Neural cell (in vitro differentiated cells): Measurements from ENCODE around the gene ANGPT4. TPM values are rescaled to one million over a fixed set of nuclear protein-coding genes. Genes with fewer than 3 reads are reported as not detected.

Source experiments
- H2AFZ ChIP-seq: fragments of 200-600, 300-800 bp; sonication (generic), shearing (Covaris generic); 2 replicates; pipeline ENCODE4 v1.6.0; 2014; ENCODE audit warnings: low read depth, mild to moderate bottlenecking, antibody characterized with exemption, low read length, moderate library complexity
- H3F3A ChIP-seq: fragments of 200-600 bp; shearing (Covaris generic); 2 replicates; pipeline ENCODE4 v1.6.1; 2016; ENCODE audit warnings: mild to moderate bottlenecking, moderate library complexity, mixed read lengths, antibody characterized with exemption, low read length; ENCODE audit not compliant: insufficient read depth, poor library complexity, severe bottlenecking
- H3K27ac ChIP-seq: fragments of 200-600, 300-800 bp; sonication (generic), shearing (Covaris generic); 2 replicates; pipeline ENCODE4 v1.5.1; 2014; ENCODE audit warnings: mild to moderate bottlenecking, low read length, moderate library complexity
- H3K27me3 ChIP-seq: fragments of 300-800, 200-600 bp; sonication (generic), shearing (Covaris generic); 2 replicates; pipeline ENCODE4 v1.6.0; 2014; ENCODE audit warnings: mild to moderate bottlenecking, low read depth, low read length, moderate library complexity; ENCODE audit not compliant: insufficient read depth
- H3K36me3 ChIP-seq: fragments of 300-800, 200-600 bp; sonication (generic), shearing (Covaris generic); 2 replicates; pipeline ENCODE4 v1.5.1; 2014; ENCODE audit warnings: mild to moderate bottlenecking, antibody characterized with exemption, low read length, moderate library complexity; ENCODE audit not compliant: insufficient read depth
- H3K4me2 ChIP-seq: fragments of 300-800, 200-600 bp; sonication (generic), shearing (Covaris generic); 2 replicates; pipeline ENCODE4 v1.6.0; 2014; ENCODE audit warnings: mild to moderate bottlenecking, low read length
- H3K4me3 ChIP-seq: fragments of 300-800, 200-600 bp; sonication (generic), shearing (Covaris generic); 2 replicates; pipeline ENCODE4 v1.5.1; 2014; ENCODE audit warnings: mild to moderate bottlenecking, low read length, moderate library complexity
- H3K79me2 ChIP-seq: fragments of 200-600 bp; shearing (Covaris generic); replicated peaks from 2 replicates; pipeline ENCODE4 v1.6.0; 2014; ENCODE audit warnings: mild to moderate bottlenecking, low read length, moderate library complexity; ENCODE audit not compliant: insufficient read depth
- H3K9ac ChIP-seq: fragments of 300-800, 200-600 bp; sonication (generic), shearing (Covaris generic); 2 replicates; pipeline ENCODE4 v1.6.1; 2016; ENCODE audit warnings: mild to moderate bottlenecking, low read length, mixed read lengths
- H3K9me2 ChIP-seq: fragments of 200-600 bp; shearing (Covaris generic); 2 replicates; pipeline ENCODE4 v1.6.1; 2016; ENCODE audit warnings: mild to moderate bottlenecking, low read length, mixed read lengths; ENCODE audit not compliant: insufficient read depth
- H3K9me3 ChIP-seq: fragments of 200-600, 300-800 bp; sonication (generic), shearing (Covaris generic); 2 replicates; pipeline ENCODE4 v1.6.1; 2016; ENCODE audit warnings: mild to moderate bottlenecking, mixed run types, low read length, moderate library complexity, mixed read lengths
- H4K20me1 ChIP-seq: fragments of 200-600 bp; shearing (Covaris generic); 2 replicates; pipeline ENCODE4 v1.6.1; 2016; ENCODE audit warnings: mild to moderate bottlenecking, mixed run types; ENCODE audit not compliant: insufficient read depth
- EP300 ChIP-seq: fragments of 450-650 bp; conservative IDR thresholded peaks from 2 replicates; pipeline ENCODE4 v1.6.1; 2014; ENCODE audit warnings: antibody characterized with exemption, mild to moderate bottlenecking, moderate library complexity; ENCODE audit not compliant: poor library complexity, severe bottlenecking
- EZH2 ChIP-seq: fragments of 200-600, 300-800 bp; shearing (Covaris generic), sonication (generic); IDR thresholded peaks from 2 replicates; pipeline ENCODE4 v1.6.1; 2014; ENCODE audit warnings: antibody characterized with exemption, low read length, borderline replicate concordance, mild to moderate bottlenecking; ENCODE audit not compliant: insufficient read depth, poor library complexity, severe bottlenecking
- MXI1 ChIP-seq: fragments of 450-650 bp; conservative IDR thresholded peaks from 2 replicates; pipeline ENCODE4 v1.6.1; 2014; ENCODE audit warnings: antibody characterized with exemption, mild to moderate bottlenecking; ENCODE audit not compliant: poor library complexity, severe bottlenecking
- POLR2AphosphoS5 ChIP-seq: IDR thresholded peaks from 2 replicates; pipeline ENCODE4 v1.6.1; 2012
- RAD21 ChIP-seq: fragments of 450-650 bp; conservative IDR thresholded peaks from 2 replicates; pipeline ENCODE4 v1.6.1; 2014; ENCODE audit warnings: antibody characterized with exemption, mild to moderate bottlenecking, moderate library complexity
- SMC3 ChIP-seq: fragments of 450-650 bp; conservative IDR thresholded peaks from 2 replicates; pipeline ENCODE4 v1.6.1; 2014; ENCODE audit warnings: antibody characterized with exemption, mild to moderate bottlenecking, moderate library complexity; ENCODE audit not compliant: poor library complexity
- TAF1 ChIP-seq: IDR thresholded peaks from 2 replicates; pipeline ENCODE4 v1.6.1; 2012; ENCODE audit warnings: low read depth
- polyA plus RNA-seq: library from polyadenylated mRNA; depleted of rRNA; stranded (reverse); fragments of >200 nt; gene quantifications from 2 replicates; pipeline ENCODE4 v1.2.3, GENCODE V29; 2014
- TF ChIP-seq, protein P1 (sequence below): IDR thresholded peaks from 2 replicates; pipeline ENCODE4 v1.6.1; 2012; ENCODE audit warnings: borderline replicate concordance
- TF ChIP-seq, protein P2 (sequence below): fragments of 450-650 bp; IDR thresholded peaks from 2 replicates; pipeline ENCODE4 v1.5.1; 2014; ENCODE audit warnings: antibody characterized with exemption, mild to moderate bottlenecking, moderate library complexity; ENCODE audit not compliant: poor library complexity, severe bottlenecking

Gene ANGPT4
- polyA plus RNA-seq, 1 donor from 2014 or later = not detected

DNA sequence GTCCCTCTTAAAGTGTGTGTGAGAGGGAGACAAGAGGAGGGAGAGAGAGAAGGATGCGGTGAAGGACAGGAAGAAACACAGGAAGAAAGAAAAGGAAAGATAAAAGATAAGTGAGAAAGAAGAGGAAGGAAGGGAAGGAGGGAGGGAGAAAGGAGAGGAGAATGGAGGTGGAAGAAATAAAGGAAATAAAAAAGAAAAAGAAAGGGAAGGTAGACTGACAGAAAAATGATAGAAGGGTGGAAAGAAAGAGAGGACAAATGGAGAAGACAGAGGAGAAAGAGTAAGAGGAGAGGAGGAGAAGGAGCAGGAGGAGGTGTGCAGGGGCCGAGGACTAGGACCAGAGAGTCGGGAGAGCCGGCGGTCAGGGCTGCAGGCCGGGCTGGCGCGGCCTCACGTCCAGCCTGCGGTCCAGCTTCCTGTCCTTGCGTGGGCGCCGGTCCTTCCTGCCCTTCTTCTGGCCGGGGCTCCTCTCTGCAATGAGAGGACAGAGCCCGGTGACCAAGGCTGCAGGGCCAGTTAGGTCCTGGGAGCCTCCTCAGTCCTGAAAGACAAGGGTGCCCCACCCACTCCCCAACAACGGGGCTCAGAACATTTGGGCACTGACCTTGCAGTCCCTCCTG lies 44.0 kb upstream of the ANGPT4 start:
- H4K20me1 ChIP-seq = no peaks in the 10 kb centered on the region
- H3K9me2 ChIP-seq = no peaks in the 10 kb centered on the region
- no peak overlapping the region for H3K9ac ChIP-seq
- no peaks in the 10 kb centered on the region for H3K36me3 ChIP-seq
- H3K27me3 ChIP-seq = no peaks in the 10 kb centered on the region
- TF ChIP-seq, protein P1, sequence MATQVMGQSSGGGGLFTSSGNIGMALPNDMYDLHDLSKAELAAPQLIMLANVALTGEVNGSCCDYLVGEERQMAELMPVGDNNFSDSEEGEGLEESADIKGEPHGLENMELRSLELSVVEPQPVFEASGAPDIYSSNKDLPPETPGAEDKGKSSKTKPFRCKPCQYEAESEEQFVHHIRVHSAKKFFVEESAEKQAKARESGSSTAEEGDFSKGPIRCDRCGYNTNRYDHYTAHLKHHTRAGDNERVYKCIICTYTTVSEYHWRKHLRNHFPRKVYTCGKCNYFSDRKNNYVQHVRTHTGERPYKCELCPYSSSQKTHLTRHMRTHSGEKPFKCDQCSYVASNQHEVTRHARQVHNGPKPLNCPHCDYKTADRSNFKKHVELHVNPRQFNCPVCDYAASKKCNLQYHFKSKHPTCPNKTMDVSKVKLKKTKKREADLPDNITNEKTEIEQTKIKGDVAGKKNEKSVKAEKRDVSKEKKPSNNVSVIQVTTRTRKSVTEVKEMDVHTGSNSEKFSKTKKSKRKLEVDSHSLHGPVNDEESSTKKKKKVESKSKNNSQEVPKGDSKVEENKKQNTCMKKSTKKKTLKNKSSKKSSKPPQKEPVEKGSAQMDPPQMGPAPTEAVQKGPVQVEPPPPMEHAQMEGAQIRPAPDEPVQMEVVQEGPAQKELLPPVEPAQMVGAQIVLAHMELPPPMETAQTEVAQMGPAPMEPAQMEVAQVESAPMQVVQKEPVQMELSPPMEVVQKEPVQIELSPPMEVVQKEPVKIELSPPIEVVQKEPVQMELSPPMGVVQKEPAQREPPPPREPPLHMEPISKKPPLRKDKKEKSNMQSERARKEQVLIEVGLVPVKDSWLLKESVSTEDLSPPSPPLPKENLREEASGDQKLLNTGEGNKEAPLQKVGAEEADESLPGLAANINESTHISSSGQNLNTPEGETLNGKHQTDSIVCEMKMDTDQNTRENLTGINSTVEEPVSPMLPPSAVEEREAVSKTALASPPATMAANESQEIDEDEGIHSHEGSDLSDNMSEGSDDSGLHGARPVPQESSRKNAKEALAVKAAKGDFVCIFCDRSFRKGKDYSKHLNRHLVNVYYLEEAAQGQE = no peak
- no peaks in the 10 kb centered on the region for H3F3A ChIP-seq
- no peak overlapping the region for H3K4me2 ChIP-seq
- H3K9me3 ChIP-seq = no peaks in the 10 kb centered on the region
- no peak overlapping the region for H3K27ac ChIP-seq
- no peaks in the 10 kb centered on the region for H3K79me2 ChIP-seq
- no peak overlapping the region for H3K4me3 ChIP-seq
- no peak overlapping the region for H2AFZ ChIP-seq

DNA sequence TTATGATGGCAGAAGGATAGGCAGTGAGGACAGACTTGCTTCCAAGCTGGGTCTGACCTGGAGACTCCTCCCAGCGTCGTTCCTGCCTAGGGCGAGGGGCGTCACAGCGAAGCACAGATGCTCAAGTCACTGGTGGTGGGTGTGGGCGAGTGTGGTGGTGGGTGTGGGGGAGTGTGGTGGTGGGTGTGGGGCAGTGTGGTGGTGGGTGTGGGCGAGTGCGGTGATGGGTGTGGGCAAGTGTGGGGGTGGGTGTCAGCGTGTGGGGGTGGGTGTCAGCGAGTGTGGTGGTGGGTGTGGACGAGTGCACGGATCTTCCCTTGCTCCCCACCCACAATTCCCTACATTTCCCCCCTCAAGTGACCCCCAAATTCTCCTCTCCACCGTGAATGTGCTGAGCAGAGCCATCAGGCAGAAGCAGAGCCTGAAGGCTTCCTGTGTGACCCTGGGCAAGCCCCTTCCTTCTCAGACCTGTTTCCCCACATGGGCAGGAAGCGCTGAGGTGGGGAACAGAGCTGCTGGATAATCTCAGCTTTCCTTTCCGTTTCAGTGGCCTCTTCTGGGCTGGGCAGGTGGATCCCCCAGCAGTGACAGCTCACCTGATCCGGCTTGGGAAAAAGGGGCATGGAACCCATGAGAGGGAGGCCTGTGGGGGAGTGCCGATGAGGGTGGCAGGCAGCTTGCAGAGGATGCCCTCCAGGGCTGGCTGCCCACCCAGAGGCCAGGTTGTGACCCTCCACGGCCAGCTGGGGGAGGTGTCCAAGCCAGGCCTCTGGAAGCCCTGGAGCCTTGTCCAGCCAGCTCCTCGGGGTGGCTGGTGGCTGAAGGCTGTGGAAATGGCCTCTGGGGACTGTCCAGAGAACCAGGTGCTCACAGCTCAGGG lies 43.0 kb upstream of the ANGPT4 start:
- Histone ChIP-seq H4K20me1 (no peaks in the 10 kb centered on the region), H3K36me3 (no peaks in the 10 kb centered on the region), H3K9me2 (no peaks in the 10 kb centered on the region), H3K9me3 (no peaks in the 10 kb centered on the region), H3K4me2 (no peak overlapping the region), H3F3A (no peaks in the 10 kb centered on the region), H3K27me3 (no peaks in the 10 kb centered on the region), H3K9ac (no peak overlapping the region), H2AFZ (no peak overlapping the region), H3K27ac (no peak overlapping the region), H3K79me2 (no peaks in the 10 kb centered on the region), H3K4me3 (no peak overlapping the region)
- TF ChIP-seq, protein P1 = no peak
- TF ChIP-seq EP300 = no peak
- TF ChIP-seq EZH2 = no peak
- TF ChIP-seq MXI1 = no peak
- no peak for TF ChIP-seq POLR2AphosphoS5
- TF ChIP-seq SMC3 = no peak
- TF ChIP-seq, protein P2, sequence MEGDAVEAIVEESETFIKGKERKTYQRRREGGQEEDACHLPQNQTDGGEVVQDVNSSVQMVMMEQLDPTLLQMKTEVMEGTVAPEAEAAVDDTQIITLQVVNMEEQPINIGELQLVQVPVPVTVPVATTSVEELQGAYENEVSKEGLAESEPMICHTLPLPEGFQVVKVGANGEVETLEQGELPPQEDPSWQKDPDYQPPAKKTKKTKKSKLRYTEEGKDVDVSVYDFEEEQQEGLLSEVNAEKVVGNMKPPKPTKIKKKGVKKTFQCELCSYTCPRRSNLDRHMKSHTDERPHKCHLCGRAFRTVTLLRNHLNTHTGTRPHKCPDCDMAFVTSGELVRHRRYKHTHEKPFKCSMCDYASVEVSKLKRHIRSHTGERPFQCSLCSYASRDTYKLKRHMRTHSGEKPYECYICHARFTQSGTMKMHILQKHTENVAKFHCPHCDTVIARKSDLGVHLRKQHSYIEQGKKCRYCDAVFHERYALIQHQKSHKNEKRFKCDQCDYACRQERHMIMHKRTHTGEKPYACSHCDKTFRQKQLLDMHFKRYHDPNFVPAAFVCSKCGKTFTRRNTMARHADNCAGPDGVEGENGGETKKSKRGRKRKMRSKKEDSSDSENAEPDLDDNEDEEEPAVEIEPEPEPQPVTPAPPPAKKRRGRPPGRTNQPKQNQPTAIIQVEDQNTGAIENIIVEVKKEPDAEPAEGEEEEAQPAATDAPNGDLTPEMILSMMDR = no peak
- no peak for TF ChIP-seq TAF1
- no peak for TF ChIP-seq RAD21
